Measurements from ENCODE around the gene GDPD1. TPM values are rescaled to one million over a fixed set of nuclear protein-coding genes. Genes with fewer than 3 reads are reported as not detected.

GDPD1 gene
- total RNA-seq, 2 donors from 2014 or later = 23.2 to 42.1 TPM

DNA sequence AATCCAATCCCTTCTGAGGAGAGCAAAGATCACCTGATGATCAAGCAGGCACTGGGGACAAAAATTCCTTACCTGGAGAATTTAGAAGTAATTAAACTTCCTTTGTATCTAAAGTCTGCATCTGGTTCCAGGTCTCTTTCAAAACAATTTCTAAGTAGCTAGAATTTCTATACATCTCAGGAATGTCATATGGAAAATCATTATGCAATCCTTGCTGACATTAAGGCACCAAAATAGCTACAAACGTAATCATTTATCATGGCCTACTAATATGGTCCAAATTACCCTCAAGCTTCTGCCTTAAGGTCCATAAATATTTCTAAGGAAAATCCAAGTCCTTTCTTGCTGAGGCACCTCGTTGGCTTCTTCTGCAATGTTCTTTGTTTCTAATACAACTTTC lies 78.2 kb downstream of the GDPD1 start:
- H3K9ac ChIP-seq (ENCODE audit: extremely low read depth, low read length, poor library complexity, severe bottlenecking) = no peak overlapping the region
- peaks cover 3% of the 10 kb centered on the region for H3K27me3 Mint-ChIP-seq (ENCODE audit: insufficient read depth)
- no peaks in the 10 kb centered on the region for H3K27me3 ChIP-seq (ENCODE audit: control insufficient read depth, insufficient read depth, low read length, poor library complexity, severe bottlenecking)
- H3K9me3 Mint-ChIP-seq = no peaks in the 10 kb centered on the region
- no peaks in the 10 kb centered on the region for H3K36me3 ChIP-seq (ENCODE audit: control insufficient read depth, insufficient read depth, low read length)
- no peak overlapping the region for H3K27ac ChIP-seq (ENCODE audit: low read depth, low read length)
- no peak overlapping the region for H3K4me3 ChIP-seq (ENCODE audit: low read length)
- 86 to 95% methylated on average over 2 of the region's 2 CpGs for WGBS, 2 experiments (ENCODE audit: insufficient coverage in 1 of 2, insufficient read length in 1 of 2)
- TF ChIP-seq, protein P1, sequence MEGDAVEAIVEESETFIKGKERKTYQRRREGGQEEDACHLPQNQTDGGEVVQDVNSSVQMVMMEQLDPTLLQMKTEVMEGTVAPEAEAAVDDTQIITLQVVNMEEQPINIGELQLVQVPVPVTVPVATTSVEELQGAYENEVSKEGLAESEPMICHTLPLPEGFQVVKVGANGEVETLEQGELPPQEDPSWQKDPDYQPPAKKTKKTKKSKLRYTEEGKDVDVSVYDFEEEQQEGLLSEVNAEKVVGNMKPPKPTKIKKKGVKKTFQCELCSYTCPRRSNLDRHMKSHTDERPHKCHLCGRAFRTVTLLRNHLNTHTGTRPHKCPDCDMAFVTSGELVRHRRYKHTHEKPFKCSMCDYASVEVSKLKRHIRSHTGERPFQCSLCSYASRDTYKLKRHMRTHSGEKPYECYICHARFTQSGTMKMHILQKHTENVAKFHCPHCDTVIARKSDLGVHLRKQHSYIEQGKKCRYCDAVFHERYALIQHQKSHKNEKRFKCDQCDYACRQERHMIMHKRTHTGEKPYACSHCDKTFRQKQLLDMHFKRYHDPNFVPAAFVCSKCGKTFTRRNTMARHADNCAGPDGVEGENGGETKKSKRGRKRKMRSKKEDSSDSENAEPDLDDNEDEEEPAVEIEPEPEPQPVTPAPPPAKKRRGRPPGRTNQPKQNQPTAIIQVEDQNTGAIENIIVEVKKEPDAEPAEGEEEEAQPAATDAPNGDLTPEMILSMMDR (conservative IDR thresholded peaks at IDR 0.05) = no peak
- no peaks in the 10 kb centered on the region for H3K9me3 ChIP-seq (ENCODE audit: control insufficient read depth, low read length)
- H3K4me3 Mint-ChIP-seq = no peak overlapping the region
- peak overlapping the region; percentile 8 for H3K27ac Mint-ChIP-seq
- no peaks in the 10 kb centered on the region for H3K36me3 Mint-ChIP-seq (ENCODE audit: low read depth)
- H3K4me1 Mint-ChIP-seq = peaks cover 21% of the 10 kb centered on the region
- peaks cover 5% of the 10 kb centered on the region for H3K4me1 ChIP-seq (ENCODE audit: control insufficient read depth, insufficient read depth, low read length)
- DNase-seq = no peak

DNA sequence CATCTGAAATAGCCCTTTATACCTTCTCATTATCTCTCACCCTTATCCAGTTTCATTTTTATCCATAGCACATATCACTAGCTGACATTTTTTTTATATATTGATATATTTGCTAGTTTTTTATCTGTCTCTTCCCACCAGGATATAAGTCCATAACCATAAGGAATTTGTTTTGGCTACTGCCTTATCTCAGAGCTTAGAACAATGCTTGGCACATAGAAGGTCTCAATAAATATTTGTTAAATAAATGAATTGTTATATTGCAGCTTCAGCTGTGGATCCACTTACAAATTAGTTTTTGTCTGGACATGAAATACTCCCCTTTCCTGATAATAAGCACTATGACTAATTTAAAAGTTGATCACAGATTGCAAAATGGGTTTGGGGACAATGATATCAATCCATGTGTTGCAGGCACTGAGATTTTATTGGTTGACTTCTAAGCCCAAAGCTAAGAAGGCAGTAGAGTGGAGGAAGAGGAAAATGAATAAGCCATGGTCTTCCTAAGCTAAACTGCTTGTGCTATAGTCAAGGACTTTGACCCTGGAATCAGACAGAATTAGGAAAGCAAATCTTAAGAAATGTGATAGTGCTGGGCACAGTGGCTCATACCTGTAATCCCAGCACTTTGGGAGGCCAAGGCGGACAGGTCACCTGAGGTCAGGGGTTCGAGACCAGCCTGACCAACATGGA lies 79.2 kb downstream of the GDPD1 start:
- Mint-ChIP-seq H3K27ac (no peak overlapping the region), H3K27me3 (ENCODE audit: insufficient read depth) (peaks cover 3% of the 10 kb centered on the region), H3K36me3 (ENCODE audit: low read depth) (no peaks in the 10 kb centered on the region), H3K9me3 (peaks cover 4% of the 10 kb centered on the region), H3K4me3 (no peak overlapping the region), H3K4me1 (peaks cover 20% of the 10 kb centered on the region)
- 96 to 100% methylated on average over 2 of the region's 2 CpGs for WGBS, 2 experiments (ENCODE audit: insufficient coverage in 1 of 2, insufficient read length in 1 of 2)
- no peak overlapping the region for H3K9ac ChIP-seq (ENCODE audit: extremely low read depth, low read length, poor library complexity, severe bottlenecking)
- no peak for DNase-seq
- H3K27ac ChIP-seq (ENCODE audit: low read depth, low read length) = no peak overlapping the region
- H3K4me3 ChIP-seq (ENCODE audit: low read length) = no peak overlapping the region
- peaks cover 5% of the 10 kb centered on the region for H3K4me1 ChIP-seq (ENCODE audit: control insufficient read depth, insufficient read depth, low read length)
- H3K27me3 ChIP-seq (ENCODE audit: control insufficient read depth, insufficient read depth, low read length, poor library complexity, severe bottlenecking) = no peaks in the 10 kb centered on the region
- TF ChIP-seq, protein P1 (conservative IDR thresholded peaks at IDR 0.05) = no peak
- H3K9me3 ChIP-seq (ENCODE audit: control insufficient read depth, low read length) = no peaks in the 10 kb centered on the region
- H3K36me3 ChIP-seq (ENCODE audit: control insufficient read depth, insufficient read depth, low read length) = no peaks in the 10 kb centered on the region

DNA sequence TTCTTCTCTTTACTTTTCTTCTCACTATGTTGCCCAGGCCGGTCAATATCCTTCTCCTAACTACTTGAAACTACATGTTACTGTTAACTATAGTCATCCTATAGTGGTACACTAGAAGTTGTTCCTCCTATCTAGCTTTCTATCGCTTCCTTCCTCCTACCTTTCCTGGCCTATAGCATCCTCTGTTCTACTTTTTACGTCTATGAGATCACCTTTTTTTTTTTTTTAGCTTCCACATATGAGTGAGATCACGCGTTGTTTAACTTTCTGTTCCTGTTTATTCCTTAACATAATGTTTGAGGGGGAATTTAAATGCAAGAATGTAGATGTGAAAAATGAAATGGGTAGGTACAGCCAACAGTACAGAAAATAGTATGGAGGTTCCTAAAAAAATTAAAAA lies 80.6 kb downstream of the GDPD1 start:
- Histone ChIP-seq H3K27me3 (ENCODE audit: control insufficient read depth, insufficient read depth, low read length, poor library complexity, severe bottlenecking) (no peaks in the 10 kb centered on the region), H3K4me3 (ENCODE audit: low read length) (no peak overlapping the region), H3K27ac (ENCODE audit: low read depth, low read length) (no peak overlapping the region), H3K9me3 (ENCODE audit: control insufficient read depth, low read length) (no peaks in the 10 kb centered on the region), H3K36me3 (ENCODE audit: control insufficient read depth, insufficient read depth, low read length) (no peaks in the 10 kb centered on the region), H3K9ac (ENCODE audit: extremely low read depth, low read length, poor library complexity, severe bottlenecking) (no peak overlapping the region), H3K4me1 (ENCODE audit: control insufficient read depth, insufficient read depth, low read length) (peaks cover 4% of the 10 kb centered on the region)
- H3K4me1 Mint-ChIP-seq = peaks cover 22% of the 10 kb centered on the region
- TF ChIP-seq, protein P1 (conservative IDR thresholded peaks at IDR 0.05) = no peak
- H3K4me3 Mint-ChIP-seq = no peak overlapping the region
- 95 to 100% methylated on average over 2 to 5 of the region's 5 CpGs for WGBS, 2 experiments (ENCODE audit: insufficient coverage in 1 of 2, insufficient read length in 1 of 2)
- peaks cover 4% of the 10 kb centered on the region for H3K9me3 Mint-ChIP-seq
- H3K27me3 Mint-ChIP-seq (ENCODE audit: insufficient read depth) = peaks cover 3% of the 10 kb centered on the region
- DNase-seq = no peak
- H3K36me3 Mint-ChIP-seq (ENCODE audit: low read depth) = no peaks in the 10 kb centered on the region
- no peak overlapping the region for H3K27ac Mint-ChIP-seq

All from endodermal cell (in vitro differentiated cells).